Heart left ventricle (tissue), 16 donors: Measurements from ENCODE around the gene ITGB4. TPM values are rescaled to one million over a fixed set of nuclear protein-coding genes. Genes with fewer than 3 reads are reported as not detected.

Source experiments
- ATAC-seq, 4 donors: fragments of 200-7000 bp; cut with Tn5 transposase; one replicate each; pipeline ENCODE4 v1.9.1; 2020 to 2022; ENCODE audit warnings: moderate library complexity in 4 of 4, mild to moderate bottlenecking in 3 of 4, moderate number of reproducible peaks in 1 of 4
- DNase-seq, 5 donors: peaks; one replicate each; pipeline ENCODE4 v3.0.0-alpha.2; 2020
- H3K27ac ChIP-seq, 12 donors: fragments of 200-600 bp; sonication (generic) in 4 of 12; one replicate each; pipeline versions ENCODE4 v1.5.0 to v1.8.0; 2016 to 2022; ENCODE audit warnings: mild to moderate bottlenecking in 2 of 12
- H3K27me3 ChIP-seq, 9 donors: fragments of 200-600 bp; sonication (generic) in 2 of 9; one replicate each; pipeline versions ENCODE4 v1.5.1 to v1.8.0; 2016 to 2022; ENCODE audit warnings: mild to moderate bottlenecking in 3 of 9
- H3K36me3 ChIP-seq, 9 donors: fragments of 200-600 bp; sonication (generic) in 2 of 9; one replicate each; pipeline versions ENCODE4 v1.5.0 to v1.8.0; 2018 to 2022; ENCODE audit warnings: mild to moderate bottlenecking in 2 of 9
- H3K4me1 ChIP-seq, 12 donors: fragments of 200-600 bp; sonication (generic) in 4 of 12; one replicate each; pipeline versions ENCODE4 v1.5.0 to v1.8.0; 2016 to 2022; ENCODE audit warnings: mild to moderate bottlenecking in 3 of 12
- H3K4me3 ChIP-seq, 12 donors: fragments of 200-600 bp; sonication (generic) in 4 of 12; one replicate each; pipeline versions ENCODE4 v1.5.0 to v1.8.0; 2017 to 2022; ENCODE audit warnings: mild to moderate bottlenecking in 9 of 12, moderate library complexity in 4 of 12
- H3K9me3 ChIP-seq, 12 donors: fragments of 200-600 bp; sonication (generic) in 4 of 12; one replicate each; pipeline versions ENCODE4 v1.5.0 to v1.8.0; 2016 to 2022; ENCODE audit warnings: mild to moderate bottlenecking in 1 of 12
- CTCF ChIP-seq, 12 donors: fragments of 200-600 bp; sonication (generic) in 4 of 12; IDR thresholded peaks; one replicate each; pipeline versions ENCODE4 v1.5.0 to v1.8.0; 2018 to 2022; ENCODE audit warnings: antibody characterized with exemption in 12 of 12, mild to moderate bottlenecking in 5 of 12
- POLR2A ChIP-seq, 2 donors: fragments of 450-650 bp; IDR thresholded peaks; one replicate each; pipeline ENCODE4 v1.6.1; 2017; ENCODE audit warnings: antibody characterized with exemption in 2 of 2, mild to moderate bottlenecking in 2 of 2, moderate library complexity in 2 of 2
- WGBS, 4 donors: extraction: QIAGEN DNeasy Blood & Tissue Kit in 2 of 4; methylation state at CpG; one replicate each; pipeline versions ENCODE4 v1.1.5 to v1.1.7; 2013 to 2018; 5-methylcytosine and 5-hydroxymethylcytosine counted together
- intact Hi-C, 10 donors: fragments of 100-400 bp; cut with DNase I; formaldehyde crosslinking; loops; one replicate each; pipeline versions ENCODE4 v1.11.1 to v1.14.2; 2022
- polyA plus RNA-seq, 2 donors: library from polyadenylated mRNA; stranded (reverse); fragments of 200-250 nt; gene quantifications; one replicate each; pipeline ENCODE4 v1.2.3, GENCODE V29; 2013
- total RNA-seq, 9 donors: library from RNA; depleted of rRNA in 2 of 9; stranded (reverse); fragments of >200 nt in 2 of 9; fragmentation: NEBNext Ultra II Directional in 3 of 9; extraction: Animal tissue kit (Norgen Biotek cat#: 25700) in 3 of 9; gene quantifications; one replicate each; pipeline versions ENCODE4 v1.1.0 to v1.2.4, GENCODE V29; 2016 to 2023
- donor health status: ischemic (EF 13 %, LVEDD 7.1; RV severe dilation, severe dysfunction).
- donor health status: healthy with polysubstance abuse.
- donor health status: DM: no; HTN: yes; CAD: no.
- donor health status: DM: no; HTN: no; CAD: no.
- donor health status: ischemic (EF 25% LVEDD 6.9; RV normal size, moderate dysfunction).
- donor health status: ischemic (EF 25% LVEDD 5.7; RV mildly dilated, moderate dysfunction).
- donor health status: healthy.
- donor health status: DM: yes; HTN: yes; CAD: no.
- donor health status: ischemic (EF 35%, LVEDD 5.7; RV mildly dilated, moderate dysfunction).
- donor health status: nonischemic (EF 11% LVEDD 7.7; RV severe dilation, severe dysfunction).
- donor health status: DM: yes; HTN: yes; CAD: no.
- donor health status: PGD.
- donor health status: ischemic (EF 29% LVEDD 5.4; RV normal size, mild dysfunction).
- donor health status: nonischemic (EF 23%, LVEDD 6.1; RV moderate dilation, normal function).

The ITGB4 gene
- total and polyA plus RNA-seq, 11 donors: 4.0 to 26.8 (median 10.0) TPM

- intact Hi-C loops: no loop called here
Measured at GRCh38 chr17:75722542-75723095, 1.4 kb downstream of the ITGB4 start.

GRCh38 chr17:75723171-75723930 lies 2.1 kb downstream of the ITGB4 start:
- peak in 3 of 4 donors; percentile 53 to 74 (median 63) for ATAC-seq
- TF ChIP-seq CTCF (IDR thresholded peaks at IDR 0.05) (no peak), POLR2A (IDR thresholded peaks at IDR 0.05) (peak in 1 of 2 donors; percentile 15)
- Histone ChIP-seq H3K27ac (peak overlapping the region in 10 of 12 donors; percentile 11 to 82 (median 44)), H3K36me3 (peaks cover 0 to 3% (median 0%) of the 10 kb centered on the region in 9 donors), H3K4me3 (peak overlapping the region in 4 of 12 donors; percentile 17 to 60 (median 25)), H3K27me3 (peaks cover 0 to 32% (median 14%) of the 10 kb centered on the region in 9 donors), H3K4me1 (peaks cover 0 to 26% (median 12%) of the 10 kb centered on the region in 12 donors), H3K9me3 (no peaks in the 10 kb centered on the region)
- WGBS, 4 donors: 70 to 74% (median 71%) methylated on average over 12 to 18 of the region's 18 CpGs
- peak in 1 of 5 donors; percentile 73 for DNase-seq
- intact Hi-C loops: no loop called here

More at GRCh38 chr17:75722542-75723095, 1.4 kb downstream of the ITGB4 start:
- peaks cover 0 to 3% (median 0%) of the 10 kb centered on the region in 9 donors for H3K36me3 ChIP-seq
- H3K9me3 ChIP-seq: no peaks in the 10 kb centered on the region
- ATAC-seq (no peak), DNase-seq (no peak)
- H3K4me3 ChIP-seq: peak overlapping the region in 7 of 12 donors; percentile 46 to 60 (median 55)
- TF ChIP-seq CTCF (IDR thresholded peaks at IDR 0.05) (no peak), POLR2A (IDR thresholded peaks at IDR 0.05) (no peak)
- peak overlapping the region in 10 of 12 donors; percentile 44 to 82 (median 70) for H3K27ac ChIP-seq
- 85 to 98% (median 94%) methylated on average over 9 of the region's 9 CpGs for WGBS, 4 donors
- H3K4me1 ChIP-seq: peaks cover 0 to 26% (median 12%) of the 10 kb centered on the region in 12 donors
- peaks cover 0 to 32% (median 14%) of the 10 kb centered on the region in 9 donors for H3K27me3 ChIP-seq

GRCh38 chr17:75724016-75725003 lies 3.1 kb downstream of the ITGB4 start:
- Histone ChIP-seq H3K27me3 (peaks cover 0 to 31% (median 14%) of the 10 kb centered on the region in 9 donors), H3K27ac (peak overlapping the region in 2 of 12 donors; percentile 44 to 59), H3K4me3 (no peak overlapping the region), H3K36me3 (peaks cover 0 to 3% (median 0%) of the 10 kb centered on the region in 9 donors), H3K9me3 (no peaks in the 10 kb centered on the region), H3K4me1 (peaks cover 0 to 26% (median 12%) of the 10 kb centered on the region in 12 donors)
- DNase-seq: no peak
- no peak for ATAC-seq
- intact Hi-C loops: no loop called here
- WGBS, 4 donors: 86 to 93% (median 89%) methylated on average over 20 to 23 of the region's 23 CpGs
- no peak for TF ChIP-seq CTCF (IDR thresholded peaks at IDR 0.05)
- TF ChIP-seq POLR2A (IDR thresholded peaks at IDR 0.05): no peak
